ENCODE results near the gene OR4X2.

DNA sequence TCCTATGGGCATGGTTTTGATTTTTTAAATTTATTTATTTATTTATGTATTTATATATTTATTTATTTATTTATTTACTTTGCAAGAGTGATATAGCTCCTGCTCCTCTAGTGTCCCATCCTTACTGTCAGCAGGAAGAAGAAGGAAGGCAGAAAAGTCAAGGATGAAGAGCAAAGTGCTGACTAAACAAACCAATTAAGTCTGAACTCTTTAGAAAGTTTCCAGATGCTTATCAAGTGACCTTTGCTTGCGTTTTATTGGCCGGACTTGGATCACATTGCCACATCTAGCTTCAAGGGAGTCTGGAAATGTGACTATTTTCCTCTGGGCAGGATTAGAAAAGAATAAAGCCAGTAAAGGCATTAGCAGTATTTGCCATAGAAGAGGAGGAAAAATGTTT is 37.0 kb upstream of the OR4X2 start:
- TF ChIP-seq POLR2A (IDR thresholded peaks at IDR 0.05) (no peak), EP300 (IDR thresholded peaks at IDR 0.05) (no peak)
